NCI-H2196 (cell line): Measurements from ENCODE around the gene CAP2.

Experiments
- DNase-seq: peaks from one replicate; lab custom pipeline; 2025; ENCODE audit not compliant: unreplicated experiment; lab: John Stamatoyannopoulos, UW

CAP2 gene

DNA sequence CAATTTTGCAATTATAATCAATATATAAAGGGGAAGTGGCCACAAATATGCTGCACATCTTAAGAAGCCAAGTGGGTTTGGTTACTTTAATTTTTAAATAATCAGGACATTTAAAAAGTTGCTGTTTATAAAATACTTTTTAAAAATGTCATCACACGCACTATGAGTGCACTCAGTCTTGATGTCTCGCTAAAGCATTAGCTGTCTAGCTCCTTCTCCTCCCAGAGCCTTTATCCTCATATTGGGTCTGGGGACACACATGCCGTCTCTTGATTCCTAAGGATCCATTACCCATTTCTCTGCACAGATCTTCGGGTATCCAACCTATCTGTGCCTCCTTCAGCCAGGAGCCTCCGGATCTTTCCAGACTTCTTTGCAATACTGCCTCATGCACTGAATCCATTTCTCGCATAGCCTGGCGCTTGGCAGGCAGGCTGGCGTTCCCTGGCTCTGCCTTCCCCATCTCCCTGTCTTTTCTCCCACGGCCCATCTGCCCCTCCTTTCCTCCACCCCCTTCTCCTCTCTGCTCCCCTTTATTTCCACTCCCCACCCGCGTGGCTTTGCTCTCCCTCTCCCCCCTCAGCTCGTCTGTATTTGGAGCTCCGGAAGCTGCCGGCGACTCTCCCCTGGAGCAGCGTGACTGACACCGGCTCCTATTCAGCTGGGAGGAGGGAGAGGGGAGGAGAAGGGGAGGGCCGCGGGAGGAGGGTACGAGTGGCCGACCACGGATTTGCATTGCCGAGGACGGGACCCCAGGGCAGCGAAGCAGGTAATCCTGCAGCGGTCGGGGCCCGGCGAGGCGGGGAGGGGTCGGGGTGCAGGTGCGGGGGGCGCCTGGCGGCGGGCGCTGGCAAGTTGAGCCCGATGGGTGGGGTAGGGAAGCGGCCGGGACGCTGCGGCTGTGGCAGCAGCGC, at the start of gene CAP2:
Gene CAP2, plus strand, starts transcription at position 618 of the 914 bp plus-strand sequence. CDS start 27,961 bp downstream, outside the sequence.
- DNase-seq, result no peak

- no peak for DNase-seq
Observed at GRCh38 chr6:17347012-17347411, 46.4 kb upstream of the CAP2 start.

DNA sequence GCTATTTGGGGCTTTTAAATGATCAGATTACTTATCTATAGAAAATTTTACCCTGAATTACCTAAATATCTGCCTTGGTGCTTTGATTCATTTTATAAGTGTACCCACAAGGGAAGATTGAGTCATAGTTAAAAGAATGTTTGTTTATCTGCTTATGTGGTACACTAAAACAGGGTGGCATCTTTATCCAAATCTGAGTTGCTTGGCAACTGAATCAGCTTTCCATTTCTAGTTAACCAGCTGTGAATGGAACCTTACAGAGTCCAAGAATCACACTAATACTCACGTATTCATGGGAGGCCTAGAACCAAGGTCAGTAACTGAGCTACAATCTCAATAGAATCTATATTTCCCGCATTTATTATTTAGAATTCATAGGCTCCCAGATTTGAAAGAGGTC, 44.0 kb upstream of the CAP2 start:
- DNase-seq, result no peak

DNA sequence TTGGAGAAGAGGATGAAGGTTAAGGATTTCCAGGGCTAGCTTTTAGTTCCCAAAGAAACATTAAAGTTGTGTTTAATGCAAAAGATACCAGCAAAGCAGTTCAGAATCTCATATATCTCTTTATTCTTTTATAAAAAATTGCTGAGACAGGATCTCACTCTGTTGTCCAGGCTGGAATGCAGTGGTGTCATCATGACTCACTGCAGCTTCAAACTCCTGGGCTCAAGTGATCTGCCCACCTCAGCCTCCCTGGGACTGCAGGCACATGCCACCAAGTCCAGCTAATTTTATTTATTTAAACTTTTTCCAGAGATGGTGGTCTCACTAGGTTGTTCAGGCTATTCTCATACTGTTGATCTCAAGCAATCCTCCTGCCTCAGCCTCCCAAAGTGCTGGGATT, 41.1 kb upstream of the CAP2 start:
- DNase-seq, result no peak

DNA sequence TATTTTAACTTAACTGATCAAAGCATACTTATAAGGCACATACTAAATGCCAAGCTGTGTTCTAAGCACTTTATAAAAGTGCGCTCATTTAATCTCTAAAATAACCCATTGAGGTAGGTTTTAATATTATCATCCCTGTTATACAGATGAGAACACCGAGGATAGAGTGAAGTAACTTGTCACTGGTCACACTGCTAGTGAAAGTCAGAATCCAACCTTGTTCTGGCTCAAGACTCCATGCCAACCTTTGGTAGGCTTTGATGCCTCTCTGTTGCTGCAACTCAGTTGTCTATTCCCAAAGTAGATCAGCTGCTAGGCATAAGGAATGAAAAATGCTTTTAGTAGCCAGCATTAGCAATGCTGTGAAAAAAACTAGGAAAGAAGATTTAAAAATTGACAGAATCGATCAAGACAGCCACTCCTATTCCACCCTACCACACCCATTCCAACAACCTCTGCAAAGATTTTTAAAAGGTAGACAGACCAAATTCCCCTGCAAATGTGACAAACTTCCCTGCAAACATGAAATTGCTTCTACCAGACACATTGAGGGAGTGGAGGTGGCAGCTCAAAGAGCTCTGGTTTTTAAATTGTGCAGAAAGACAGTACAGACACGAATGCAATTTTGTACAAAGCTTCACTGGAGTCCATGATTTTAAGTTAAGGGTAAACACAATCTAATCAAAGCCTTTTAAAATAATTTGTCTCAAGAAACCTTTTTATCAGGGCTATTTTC, 39.8 kb upstream of the CAP2 start:
- DNase-seq, result no peak

- no peak for DNase-seq
Observed at GRCh38 chr6:17354700-17355403, 38.5 kb upstream of the CAP2 start.

DNA sequence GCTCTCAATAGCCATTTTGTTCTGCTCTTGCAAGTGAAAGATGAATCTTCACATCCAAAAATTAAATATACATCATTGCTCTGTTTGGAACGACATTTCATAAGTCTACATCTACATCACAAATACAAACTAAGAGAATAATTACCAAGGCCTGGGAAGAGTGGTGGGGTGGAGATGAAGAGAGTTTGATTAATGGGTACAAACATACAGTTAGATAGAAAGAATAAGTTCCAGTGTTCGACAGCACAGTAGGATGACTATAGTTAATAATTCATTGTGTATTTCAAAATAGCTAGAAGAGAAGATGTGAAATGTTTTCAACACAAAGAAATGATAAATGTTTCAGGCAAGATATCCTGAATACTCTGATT, 38.0 kb upstream of the CAP2 start:
- DNase-seq, result no peak

DNA sequence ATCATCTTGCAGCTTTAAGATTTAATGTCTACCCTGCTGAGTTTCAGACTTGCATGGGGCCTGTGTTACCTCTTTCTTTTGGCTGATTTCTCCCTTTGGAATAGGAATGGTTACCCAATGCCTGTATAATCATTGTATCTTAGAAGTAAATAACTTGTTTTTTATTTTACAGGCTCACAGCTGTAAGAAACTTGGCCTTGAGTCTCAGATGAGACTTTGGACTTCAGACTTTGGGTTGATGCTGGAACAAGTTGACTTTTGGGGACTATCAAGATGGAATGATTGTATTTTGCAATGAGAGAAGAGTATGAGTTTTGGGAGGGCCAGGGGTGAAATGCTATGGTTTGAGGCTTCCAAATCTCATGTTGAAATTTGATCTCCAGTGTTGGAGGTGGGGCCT, 34.9 kb upstream of the CAP2 start:
- DNase-seq, result no peak

DNA sequence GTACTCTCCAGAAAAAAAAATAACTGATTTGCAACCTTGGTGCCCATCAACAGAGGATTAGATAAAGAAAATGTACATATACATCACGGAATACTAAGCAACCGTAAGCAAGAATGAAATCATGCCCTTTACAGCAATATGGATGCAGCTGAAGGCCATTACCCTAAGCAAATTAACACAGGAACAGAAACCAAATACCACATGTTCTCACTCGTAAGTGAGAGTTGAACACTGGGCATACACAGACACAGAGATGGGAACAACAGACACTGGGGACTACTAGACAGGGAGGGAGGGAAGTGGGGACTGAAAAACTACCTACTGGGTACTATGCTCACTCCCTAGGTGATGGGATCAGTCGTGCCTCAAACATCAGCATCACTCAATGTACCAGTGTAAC, 32.8 kb upstream of the CAP2 start:
- DNase-seq, result no peak

- no peak for DNase-seq
Observed at GRCh38 chr6:17361013-17361412, 32.4 kb upstream of the CAP2 start.

DNA sequence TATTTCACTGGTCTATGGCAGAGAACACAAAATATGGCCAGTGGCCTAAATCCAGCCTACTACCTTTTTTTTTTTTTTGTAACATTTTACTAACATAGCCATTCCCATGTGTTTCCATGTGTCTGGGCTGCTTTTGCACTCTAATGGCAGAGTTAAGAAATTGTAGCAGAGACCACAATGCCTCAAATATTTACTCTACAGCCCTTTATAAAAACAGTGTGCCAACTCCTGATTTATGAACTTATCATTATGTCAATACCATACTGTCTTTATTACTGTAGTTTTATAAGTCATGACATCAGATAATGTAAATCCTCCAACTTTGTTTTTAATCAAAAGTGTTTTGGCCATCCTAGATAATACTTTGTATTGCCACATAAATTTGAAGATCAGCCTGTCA, 27.4 kb upstream of the CAP2 start:
- DNase-seq, result no peak

- DNase-seq, result no peak
Observed at GRCh38 chr6:17367868-17368267, 25.5 kb upstream of the CAP2 start.

- DNase-seq, result no peak
Observed at GRCh38 chr6:17381424-17382147, 11.8 kb upstream of the CAP2 start.

DNA sequence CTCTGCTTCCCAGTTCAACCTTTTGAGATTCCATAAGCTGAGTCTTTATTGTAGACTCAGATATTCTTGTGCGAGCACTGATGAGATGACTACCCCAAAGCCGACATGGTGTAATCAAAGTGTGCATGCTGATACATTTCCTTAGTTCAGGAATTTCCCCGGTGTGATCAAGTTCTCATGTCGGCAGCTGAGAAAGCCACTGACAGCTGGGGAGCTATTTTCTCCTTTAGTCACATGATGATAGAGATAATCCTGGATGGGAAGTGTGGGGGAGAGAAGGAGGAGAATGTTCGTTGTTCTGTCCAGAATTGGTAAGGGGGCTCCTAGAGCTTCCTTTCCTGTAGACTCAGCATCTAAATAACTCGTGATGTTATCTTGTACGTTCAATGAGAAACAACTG, 7.7 kb upstream of the CAP2 start:
- no peak for DNase-seq

DNA sequence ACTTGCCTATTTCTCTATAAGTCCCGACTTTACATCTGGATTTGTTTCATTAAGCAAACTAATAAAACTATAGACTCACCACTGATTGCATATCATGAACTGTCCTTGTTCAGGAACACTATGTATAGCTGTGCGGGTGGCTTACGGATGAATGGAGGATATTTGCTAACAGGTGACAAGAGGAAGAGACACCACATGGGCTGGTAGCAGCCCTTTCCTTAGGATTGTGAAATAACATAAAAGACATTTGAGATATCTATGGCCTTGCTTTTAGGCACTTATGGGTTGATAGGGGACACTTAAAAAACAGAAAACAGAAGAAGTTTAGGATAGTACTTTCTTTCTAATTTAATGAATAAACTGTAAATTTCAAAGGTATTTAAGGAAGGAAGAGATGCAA, 5.0 kb upstream of the CAP2 start:
- no peak for DNase-seq

DNA sequence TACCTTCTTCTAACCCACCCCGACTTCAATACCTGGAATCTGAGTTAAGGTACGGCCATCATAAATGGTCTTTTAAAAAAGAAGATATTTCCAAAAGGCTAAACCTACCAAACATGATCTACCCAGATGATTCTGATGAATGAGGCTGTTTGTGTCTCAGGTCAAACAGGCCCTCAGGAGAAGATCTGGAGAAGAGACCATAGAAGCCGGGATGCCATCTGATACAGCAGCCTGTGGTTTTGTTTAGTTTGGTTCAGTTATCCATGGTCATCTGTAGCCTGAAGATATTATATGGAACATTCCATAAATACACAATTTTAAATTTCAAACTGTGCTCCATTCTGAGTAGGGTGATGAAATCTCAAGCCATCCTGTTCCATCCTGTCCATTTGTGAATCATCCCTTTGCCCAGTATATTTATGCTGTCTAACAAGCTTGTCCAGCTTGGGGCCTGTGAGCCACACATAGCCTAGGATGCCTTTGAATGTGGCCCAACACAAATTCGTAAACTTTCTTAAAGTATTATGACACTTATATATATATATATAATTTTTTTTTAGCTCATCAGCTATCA, 4.0 kb upstream of the CAP2 start:
- DNase-seq, result no peak

DNA sequence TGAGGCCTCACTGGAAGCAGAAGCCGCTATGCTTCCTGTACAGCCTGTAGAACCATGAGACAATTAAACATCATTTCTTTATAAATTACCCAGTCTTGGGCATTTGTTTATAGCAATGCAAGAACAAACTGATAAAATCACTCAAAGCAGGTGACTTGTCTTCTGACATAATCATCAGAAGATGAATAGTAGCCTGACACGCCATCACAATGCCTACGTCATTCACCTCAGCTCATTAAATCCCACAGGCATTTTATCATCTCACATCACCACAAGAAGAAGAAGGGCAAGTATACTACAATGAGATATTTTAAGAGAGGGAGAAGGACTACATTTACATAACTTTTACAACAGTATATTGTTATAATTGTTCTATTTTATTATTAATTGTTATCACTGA, 3.1 kb upstream of the CAP2 start:
- no peak for DNase-seq

GRCh38 chr6:17391976-17392375, 1.4 kb upstream of the CAP2 start:
- DNase-seq, result no peak

DNA sequence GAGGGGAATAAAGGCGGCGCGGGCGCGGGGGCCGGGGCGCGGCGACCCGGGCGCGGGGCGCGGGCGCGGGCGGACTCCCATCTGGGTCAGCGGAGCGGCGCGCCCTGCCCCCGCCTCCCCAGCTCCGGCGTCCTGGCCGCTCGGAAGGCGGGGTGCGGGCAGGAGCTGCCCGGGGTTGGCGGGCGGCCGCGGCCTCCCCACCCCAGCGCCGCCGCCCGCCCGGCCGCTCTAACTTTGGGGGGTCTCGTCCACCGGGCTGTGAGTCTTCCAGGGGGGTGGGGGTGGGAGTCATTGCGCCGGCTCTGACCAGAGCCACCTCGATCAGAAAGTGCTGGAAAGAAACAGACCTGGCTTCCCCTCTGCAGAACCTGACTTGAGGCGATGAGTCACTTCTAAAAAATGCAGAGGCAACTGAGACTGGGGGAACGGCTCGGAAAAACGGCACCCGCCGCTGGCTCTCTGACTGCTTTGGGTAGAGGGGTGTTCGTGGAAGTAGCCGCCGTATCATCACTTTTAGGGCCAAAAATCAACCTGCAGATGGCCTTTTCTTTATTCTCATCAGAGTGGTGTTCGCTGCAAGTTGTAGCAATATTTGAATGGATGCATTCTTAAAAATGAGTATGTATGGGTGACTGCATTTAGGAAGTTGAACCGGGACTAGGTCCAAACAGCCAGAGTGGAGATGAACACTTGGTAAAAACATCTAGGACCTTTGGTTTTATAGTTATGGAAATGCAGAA, 667 bp downstream of the CAP2 start:
- DNase-seq, result no peak

DNA sequence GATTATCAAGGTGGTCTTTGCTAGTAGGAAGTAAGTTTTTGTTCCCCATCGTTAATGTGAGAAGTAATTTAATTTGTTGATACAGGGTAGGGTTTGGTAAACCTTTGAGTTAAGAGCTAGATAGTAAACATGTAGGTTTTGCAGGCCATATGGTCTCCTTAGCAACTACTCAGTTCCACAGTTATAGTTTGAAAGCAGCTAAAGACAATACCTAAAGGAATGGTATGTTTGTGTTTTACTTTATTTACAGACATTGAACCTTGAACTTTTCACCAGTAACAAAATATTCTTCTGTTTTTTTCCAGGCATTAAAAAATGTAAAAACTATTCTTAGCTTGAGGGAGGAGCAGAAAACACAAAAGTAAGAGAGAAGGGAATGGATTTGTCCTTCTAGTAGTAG, 1.7 kb downstream of the CAP2 start:
- DNase-seq, result no peak
